ENCODE results near the gene ADGRD1. TPM values are rescaled to one million over a fixed set of nuclear protein-coding genes. Genes with fewer than 3 reads are reported as not detected.

The ADGRD1 gene
- total and polyA plus RNA-seq, 2 of the 8 experiments (the other 6 are each of a cell fraction or from before 2014, with no cell fraction given), result 0.36 to 0.48 TPM

DNA sequence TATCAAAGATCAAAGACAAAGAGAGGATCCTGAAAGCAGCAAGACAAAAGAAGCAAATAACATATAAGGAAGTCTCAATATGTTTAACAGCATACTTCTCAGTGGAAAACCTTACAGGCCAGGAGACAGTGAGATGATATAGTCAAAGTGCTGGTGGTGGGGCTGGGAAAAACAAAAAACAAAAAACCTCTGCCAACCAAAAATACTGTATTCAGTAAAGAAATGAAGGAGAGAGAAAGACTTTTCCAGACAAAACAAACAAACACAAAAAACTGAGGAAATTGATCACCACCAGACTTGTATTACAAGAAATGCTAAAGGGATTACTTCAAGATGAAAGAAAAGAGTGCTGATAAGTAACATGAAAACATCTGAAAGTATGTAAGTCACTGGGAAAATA is 221.2 kb downstream of the ADGRD1 start:
- H2AFZ ChIP-seq (ENCODE audit: low read length), result no peak overlapping the region
- H3K36me3 ChIP-seq (ENCODE audit: control insufficient read depth in 2 of 4, insufficient read depth in 4 of 4, low read length in 3 of 4), result no peaks in the 10 kb centered on the region
- no peak overlapping the region for H3K4ac ChIP-seq (replicated peaks; ENCODE audit: insufficient read length, low read depth, low read length)
- no peaks in the 10 kb centered on the region for H3K4me1 ChIP-seq (replicated peaks in 1 of 4; ENCODE audit: control insufficient read depth in 3 of 4, insufficient read depth in 4 of 4, low read length in 3 of 4)
- no peaks in the 10 kb centered on the region for H4K20me1 ChIP-seq (replicated peaks in 1 of 2; ENCODE audit: control insufficient read depth in 1 of 2, insufficient read depth in 2 of 2, low read length in 2 of 2)
- no peak overlapping the region for H2BK20ac ChIP-seq (ENCODE audit: low read length)
- no peak overlapping the region for H4K5ac ChIP-seq (ENCODE audit: insufficient read length, low read depth, low read length)
- no peak overlapping the region for H4K91ac ChIP-seq (replicated peaks; ENCODE audit: insufficient read length, low read length)
- H3K79me1 ChIP-seq (ENCODE audit: low read depth, low read length), result no peaks in the 10 kb centered on the region
- H3K9me3 ChIP-seq (ENCODE audit: insufficient read depth in 2 of 2, low read depth in 1 of 2, low read length in 1 of 2), result no peaks in the 10 kb centered on the region
- no peak overlapping the region for H3K14ac ChIP-seq (ENCODE audit: insufficient read length)
- H2BK15ac ChIP-seq (ENCODE audit: low read length), result no peak overlapping the region
- no peak for TF ChIP-seq SRF (IDR thresholded peaks at IDR 0.05; ENCODE audit: low read depth, low read length)
- TF ChIP-seq NANOG (IDR thresholded peaks at IDR 0.05; ENCODE audit: insufficient read depth, low read depth, low read length, poor library complexity, severe bottlenecking), result no peak
- TF ChIP-seq ZNF274 (IDR thresholded peaks at IDR 0.05; ENCODE audit: borderline replicate concordance, extremely low read depth, low read length), result no peak
- no peak for TF ChIP-seq POLR2AphosphoS5 (IDR thresholded peaks at IDR 0.05; ENCODE audit: low read depth, low read length)
- no peak for TF ChIP-seq RAD21 (IDR thresholded peaks at IDR 0.05 in 1 of 2, conservative IDR thresholded peaks at IDR 0.05 in 1 of 2; ENCODE audit: low read depth in 2 of 2, low read length in 2 of 2)
- no peak for TF ChIP-seq POLR2A (IDR thresholded peaks at IDR 0.05; ENCODE audit: control extremely low read depth in 1 of 2, low read depth in 2 of 2, low read length in 2 of 2)
- no peak for TF ChIP-seq CBX8 (IDR thresholded peaks at IDR 0.05; ENCODE audit: borderline replicate concordance, low read depth, low read length)
- TF ChIP-seq KDM4A (IDR thresholded peaks at IDR 0.05; ENCODE audit: low read depth, low read length, severe bottlenecking), result no peak
- H2AK5ac ChIP-seq (ENCODE audit: low read depth, low read length), result no peak overlapping the region
- H3K27ac ChIP-seq (ENCODE audit: low read depth, low read length), result no peak overlapping the region
- FAIRE-seq, result no peak
- DNase-seq (ENCODE audit: low read depth in 1 of 2, low spot score in 2 of 2), result no peak
- ChIA-PET POLR2A (ENCODE audit: partially characterized antibody) (no interaction called here), CTCF (ENCODE audit: partially characterized antibody) (interaction anchor here (1.8 kb wide), 1 partner anchor 15 kb away, joined by 5 read pairs; no protein-coding TSS in a partner anchor)
- H3K18ac ChIP-seq (ENCODE audit: extremely low read depth, low read length), result no peak overlapping the region
- no peak overlapping the region for H2BK120ac ChIP-seq (replicated peaks; ENCODE audit: low read depth, low read length)
- H2BK12ac ChIP-seq (ENCODE audit: low read depth, low read length), result no peak overlapping the region
- no peaks in the 10 kb centered on the region for H3K79me2 ChIP-seq (ENCODE audit: control insufficient read depth in 1 of 2, insufficient read depth in 2 of 2, low read length in 2 of 2)
- no peak overlapping the region for H4K8ac ChIP-seq (ENCODE audit: extremely low read depth, insufficient read depth, low read length)
- H3K56ac ChIP-seq (replicated peaks; ENCODE audit: insufficient read length, low read depth, low read length), result no peak overlapping the region
- H3K4me2 ChIP-seq (ENCODE audit: insufficient read depth in 1 of 2, low read depth in 2 of 2, low read length in 2 of 2), result no peak overlapping the region
- no peak overlapping the region for H3K4me3 ChIP-seq (ENCODE audit: extremely low read depth in 1 of 4, insufficient read depth in 2 of 4, low read depth in 3 of 4, low read length in 4 of 4)
- no peaks in the 10 kb centered on the region for H3K23me2 ChIP-seq (ENCODE audit: low read depth, low read length)
- no peaks in the 10 kb centered on the region for H3K27me3 ChIP-seq (replicated peaks in 1 of 4; ENCODE audit: control insufficient read depth in 3 of 4, extremely low read depth in 1 of 4, insufficient read depth in 3 of 4, low read length in 3 of 4)
- no peak overlapping the region for H3K9ac ChIP-seq (replicated peaks in 1 of 4; ENCODE audit: extremely low read depth in 1 of 4, low read depth in 3 of 4, low read length in 3 of 4)
- no peak overlapping the region for H3K23ac ChIP-seq (ENCODE audit: insufficient read length)
- no peak overlapping the region for H2BK5ac ChIP-seq (ENCODE audit: low read depth, low read length)

All from H1 (cell line).